Keratinocyte (primary cell): Measurements from ENCODE around the gene DPM3.

Experiments used
- EZH2 ChIP-seq: IDR thresholded peaks from one replicate; pipeline ENCODE4 v1.6.1; 2012; ENCODE audit warnings: inconsistent platforms, mild to moderate bottlenecking, low read length, moderate library complexity
- TF ChIP-seq, protein P1 (sequence below), 3 experiments: IDR thresholded peaks in 1 of 3; conservative IDR thresholded peaks in 1 of 3; optimal IDR thresholded peaks in 1 of 3; 2 replicates in 2 of 3; 3 replicates in 1 of 3; pipeline versions ENCODE3 to v1.5.1; 2011; ENCODE audit warnings: low read length in 3 of 3, mild to moderate bottlenecking in 3 of 3, moderate library complexity in 2 of 3, control low read depth in 1 of 3, inconsistent platforms in 1 of 3; ENCODE audit not compliant: insufficient read depth in 2 of 3; ENCODE audit errors: extremely low read depth in 1 of 3

DNA sequence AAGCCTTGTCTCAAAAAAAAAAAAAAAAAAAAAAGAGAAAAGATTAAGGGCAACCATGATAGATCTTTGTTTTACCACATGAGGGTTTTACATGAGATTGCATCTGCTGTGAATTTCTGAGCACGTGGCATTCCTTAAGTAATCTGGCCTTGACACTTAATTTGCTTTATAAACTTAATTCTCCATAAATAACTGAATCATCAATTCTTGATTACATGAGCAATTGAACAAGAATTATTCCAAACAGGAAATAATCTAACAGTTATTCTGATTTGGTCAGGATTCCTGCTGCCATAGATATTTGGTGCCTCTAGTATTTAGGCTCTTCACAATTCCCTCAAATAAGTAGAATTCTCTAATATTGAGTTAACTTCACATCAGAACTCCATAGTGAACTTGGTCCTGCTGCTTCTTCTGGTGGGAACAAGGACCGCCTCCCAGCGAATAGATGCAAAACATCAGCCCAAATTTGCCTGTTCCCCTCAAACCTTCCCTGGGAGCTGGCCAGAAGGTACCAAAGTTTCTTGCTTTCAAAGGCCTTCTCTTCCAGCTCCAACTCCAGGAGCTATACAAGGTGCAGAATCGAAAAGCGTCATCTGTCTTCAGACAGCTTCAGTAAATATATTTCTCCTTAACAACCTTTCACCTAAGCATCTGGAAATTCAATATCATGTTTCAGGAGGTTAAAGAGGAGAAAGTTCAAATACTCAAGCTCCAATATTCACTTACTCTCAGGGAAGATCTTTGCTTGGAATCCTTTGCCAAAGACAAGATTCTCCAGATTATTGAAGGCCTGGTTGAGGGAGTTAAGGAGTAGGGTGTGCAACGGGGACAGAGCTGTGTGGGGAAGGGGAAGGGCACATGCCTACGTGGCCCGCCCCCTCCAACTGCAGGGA lies 31.8 kb upstream of the DPM3 start:
- TF ChIP-seq, protein P1, sequence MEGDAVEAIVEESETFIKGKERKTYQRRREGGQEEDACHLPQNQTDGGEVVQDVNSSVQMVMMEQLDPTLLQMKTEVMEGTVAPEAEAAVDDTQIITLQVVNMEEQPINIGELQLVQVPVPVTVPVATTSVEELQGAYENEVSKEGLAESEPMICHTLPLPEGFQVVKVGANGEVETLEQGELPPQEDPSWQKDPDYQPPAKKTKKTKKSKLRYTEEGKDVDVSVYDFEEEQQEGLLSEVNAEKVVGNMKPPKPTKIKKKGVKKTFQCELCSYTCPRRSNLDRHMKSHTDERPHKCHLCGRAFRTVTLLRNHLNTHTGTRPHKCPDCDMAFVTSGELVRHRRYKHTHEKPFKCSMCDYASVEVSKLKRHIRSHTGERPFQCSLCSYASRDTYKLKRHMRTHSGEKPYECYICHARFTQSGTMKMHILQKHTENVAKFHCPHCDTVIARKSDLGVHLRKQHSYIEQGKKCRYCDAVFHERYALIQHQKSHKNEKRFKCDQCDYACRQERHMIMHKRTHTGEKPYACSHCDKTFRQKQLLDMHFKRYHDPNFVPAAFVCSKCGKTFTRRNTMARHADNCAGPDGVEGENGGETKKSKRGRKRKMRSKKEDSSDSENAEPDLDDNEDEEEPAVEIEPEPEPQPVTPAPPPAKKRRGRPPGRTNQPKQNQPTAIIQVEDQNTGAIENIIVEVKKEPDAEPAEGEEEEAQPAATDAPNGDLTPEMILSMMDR (optimal IDR thresholded peaks at IDR 0.05 in 1 of 3, IDR thresholded peaks at IDR 0.05 in 1 of 3, conservative IDR thresholded peaks at IDR 0.05 in 1 of 3; ENCODE audit: extremely low read depth in 1 of 3, insufficient read depth in 2 of 3, low read length in 3 of 3), result no peak
- no peak for TF ChIP-seq EZH2
